ENCODE data around the gene GLTPD2. TPM values are rescaled to one million over a fixed set of nuclear protein-coding genes. Genes with fewer than 3 reads are reported as not detected.

GLTPD2 gene
- total RNA-seq, 1 experiment from 2014 or later: not detected

GRCh38 chr17:4748686-4749085 is 40.1 kb upstream of the GLTPD2 start:
- Histone ChIP-seq H3K4me2 (ENCODE audit: low read length) (no peak overlapping the region), H3K9me2 (ENCODE audit: insufficient read depth) (no peaks in the 10 kb centered on the region), H3K79me2 (ENCODE audit: insufficient read depth, low read length) (no peaks in the 10 kb centered on the region), H2AFZ (ENCODE audit: low read depth, low read length, poor library complexity, severe bottlenecking) (no peak overlapping the region), H3K36me3 (ENCODE audit: control insufficient read depth in 1 of 2, insufficient read depth in 2 of 2, low read length in 2 of 2) (no peaks in the 10 kb centered on the region), H3K27ac (ENCODE audit: low read depth, low read length) (no peak overlapping the region), H4K20me1 (ENCODE audit: insufficient read depth) (no peaks in the 10 kb centered on the region), H3K4me3 (replicated peaks in 1 of 2; ENCODE audit: low read depth in 1 of 2, low read length in 2 of 2) (no peak overlapping the region), H3K9ac (ENCODE audit: low read length) (no peak overlapping the region), H3K9me3 (ENCODE audit: control insufficient read depth in 1 of 2, insufficient read depth in 1 of 2, low read depth in 1 of 2, low read length in 2 of 2) (no peaks in the 10 kb centered on the region), H3K4me1 (ENCODE audit: control insufficient read depth in 1 of 2, insufficient read depth in 2 of 2, low read length in 2 of 2) (no peaks in the 10 kb centered on the region), H3K27me3 (ENCODE audit: insufficient read depth, low read length) (0 out of 2 replicates have a peak, but pooled peaks cover 2% of the 10 kb centered on the region)
- ATAC-seq (no peak), DNase-seq (ENCODE audit: low read depth, low spot score) (no peak)
- POLR2A ChIA-PET: no interaction called here
- RAD21 ChIA-PET (ENCODE audit: low non-redundant PET in 1 of 2, low total read pairs in 2 of 2, uncharacterized antibody in 2 of 2, unreplicated experiment in 2 of 2): no interaction called here
- no TSS peak for BruUV-seq (replicated peaks)
- intact Hi-C loops (cut with micrococcal nuclease): no loop called here
- TF ChIP-seq ATF3 (IDR thresholded peaks at IDR 0.05) (no peak), POLR2A (IDR thresholded peaks at IDR 0.05; ENCODE audit: borderline replicate concordance, extremely low read depth, insufficient read depth, insufficient read length) (no peak), ZNF274 (IDR thresholded peaks at IDR 0.05; ENCODE audit: low read depth, low read length) (no peak), EZH2 (IDR thresholded peaks at IDR 0.05) (no peak), MAX (IDR thresholded peaks at IDR 0.05) (no peak), YY1 (IDR thresholded peaks at IDR 0.05; ENCODE audit: extremely low read depth, insufficient replicate concordance, low read depth, low read length) (no peak), SRF (IDR thresholded peaks at IDR 0.05; ENCODE audit: low read depth) (no peak), JUND (IDR thresholded peaks at IDR 0.05) (no peak), ELF1 (IDR thresholded peaks at IDR 0.05; ENCODE audit: borderline replicate concordance, low read depth) (no peak), EGR1 (IDR thresholded peaks at IDR 0.05; ENCODE audit: low read depth) (no peak), CEBPB (IDR thresholded peaks at IDR 0.05; ENCODE audit: low read depth) (no peak), POLR2AphosphoS5 (IDR thresholded peaks at IDR 0.05; ENCODE audit: low read depth, low read length) (no peak)
- TF ChIP-seq, protein P1, sequence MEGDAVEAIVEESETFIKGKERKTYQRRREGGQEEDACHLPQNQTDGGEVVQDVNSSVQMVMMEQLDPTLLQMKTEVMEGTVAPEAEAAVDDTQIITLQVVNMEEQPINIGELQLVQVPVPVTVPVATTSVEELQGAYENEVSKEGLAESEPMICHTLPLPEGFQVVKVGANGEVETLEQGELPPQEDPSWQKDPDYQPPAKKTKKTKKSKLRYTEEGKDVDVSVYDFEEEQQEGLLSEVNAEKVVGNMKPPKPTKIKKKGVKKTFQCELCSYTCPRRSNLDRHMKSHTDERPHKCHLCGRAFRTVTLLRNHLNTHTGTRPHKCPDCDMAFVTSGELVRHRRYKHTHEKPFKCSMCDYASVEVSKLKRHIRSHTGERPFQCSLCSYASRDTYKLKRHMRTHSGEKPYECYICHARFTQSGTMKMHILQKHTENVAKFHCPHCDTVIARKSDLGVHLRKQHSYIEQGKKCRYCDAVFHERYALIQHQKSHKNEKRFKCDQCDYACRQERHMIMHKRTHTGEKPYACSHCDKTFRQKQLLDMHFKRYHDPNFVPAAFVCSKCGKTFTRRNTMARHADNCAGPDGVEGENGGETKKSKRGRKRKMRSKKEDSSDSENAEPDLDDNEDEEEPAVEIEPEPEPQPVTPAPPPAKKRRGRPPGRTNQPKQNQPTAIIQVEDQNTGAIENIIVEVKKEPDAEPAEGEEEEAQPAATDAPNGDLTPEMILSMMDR (IDR thresholded peaks at IDR 0.05 in 2 of 3, conservative IDR thresholded peaks at IDR 0.05 in 1 of 3; ENCODE audit: borderline replicate concordance in 1 of 3, insufficient read depth in 1 of 3, low read depth in 2 of 3, low read length in 2 of 3): no peak
- CTCF ChIA-PET: no interaction called here

All from HCT116 (cell line).